K562 (cell line): ENCODE measurements around the gene MYO1E. TPM values are rescaled to one million over a fixed set of nuclear protein-coding genes. Genes with fewer than 3 reads are reported as not detected.

Experiments used
- BCOR ChIP-seq: fragments of 450-650 bp; IDR thresholded peaks from 2 replicates; pipeline ENCODE4 v1.6.1; 2016
- CREM ChIP-seq: IDR thresholded peaks from 2 replicates; pipeline ENCODE4 v1.6.1; 2014; ENCODE audit warnings: antibody characterized with exemption, low read depth
- ELK3 ChIP-seq: fragments of 450-650 bp; formaldehyde crosslinking; IDR thresholded peaks from 2 replicates; pipeline ENCODE4 v1.4.0; 2020; ENCODE audit warnings: mild to moderate bottlenecking
- FOS ChIP-seq: IDR thresholded peaks from 3 replicates; pipeline ENCODE4 v1.6.1; 2011; ENCODE audit not compliant: insufficient read length; ENCODE audit errors: extremely low read depth
- HSF4 ChIP-seq: fragments of 250-450 bp; sonication (Bioruptor Pico); IDR thresholded peaks from 2 replicates; pipeline ENCODE4 v2.1.2; 2022; ENCODE audit warnings: mild to moderate bottlenecking, moderate library complexity, borderline replicate concordance
- KAT2B ChIP-seq: IDR thresholded peaks from one replicate; pipeline ENCODE4 v1.6.1; 2012; ENCODE audit warnings: low read depth, mild to moderate bottlenecking, control low read depth, inconsistent platforms, low read length, moderate library complexity
- MITF ChIP-seq: IDR thresholded peaks from 2 replicates; pipeline ENCODE4 v1.6.1; 2014; ENCODE audit warnings: antibody characterized with exemption
- MYBL2 ChIP-seq, 2 experiments: fragments of 450-650 bp in 1 of 2; sonication (generic) in 1 of 2; formaldehyde crosslinking in 1 of 2; IDR thresholded peaks; 2 replicates each; pipeline versions ENCODE4 v1.6.1 to v1.8.1; 2017 to 2022; ENCODE audit warnings: borderline replicate concordance in 1 of 2, inconsistent platforms in 1 of 2, low read depth in 1 of 2, mild to moderate bottlenecking in 1 of 2, missing genetic modification reagents in 1 of 2, moderate library complexity in 1 of 2
- STAT5B ChIP-seq: fragments of 250-450 bp; sonication (Bioruptor Pico); IDR thresholded peaks from 2 replicates; pipeline ENCODE4 v1.8.0; 2021; ENCODE audit warnings: mild to moderate bottlenecking, inconsistent platforms
- THAP7 ChIP-seq: fragments of 250-450 bp; sonication (Bioruptor Pico); IDR thresholded peaks from 2 replicates; pipeline ENCODE4 v1.5.0; 2021
- ZC3H11A ChIP-seq: IDR thresholded peaks from 2 replicates; pipeline ENCODE4 v1.6.1; 2012; ENCODE audit warnings: low read depth, low read length, improper control_type of control experiment
- ZNF175 ChIP-seq: fragments of 200-800 bp; sonication (Bioruptor generic); IDR thresholded peaks from 2 replicates; pipeline ENCODE4 v1.6.1; 2016; ENCODE audit warnings: low read depth, mild to moderate bottlenecking, missing genetic modification characterization, missing compliant biosample characterization
- ZNF431 ChIP-seq: sonication (generic); formaldehyde crosslinking; IDR thresholded peaks from 2 replicates; pipeline ENCODE4 v1.8.0; 2022; ENCODE audit warnings: mild to moderate bottlenecking, missing genetic modification reagents
- polyA plus RNA-seq, 8 experiments: library from polyadenylated mRNA; depleted of rRNA in 4 of 8; stranded (reverse) in 5 of 8; unstranded in 3 of 8; fragments of >200 nt; fragmentation: Nextera tagmentation in 2 of 8; fragmentation: Illumina TruSeq in 1 of 8; extraction: Ambion mirVana in 2 of 8; extraction: Trizol in 1 of 8; gene quantifications; 2 replicates each; pipeline versions ENCODE4 v1.2.1 to v1.2.3, GENCODE V29; 2011 to 2014; ENCODE audit warnings: inconsistent platforms in 1 of 8, missing spikeins in 1 of 8
- total RNA-seq, 7 experiments: library from RNA; depleted of rRNA in 6 of 7; stranded (reverse); fragments of >200 nt in 6 of 7; fragmentation: Illumina TruSeq in 2 of 7; extraction: Trizol in 2 of 7; gene quantifications; 2 replicates each; pipeline versions ENCODE4 v1.2.1 to v1.2.3, GENCODE V29; 2011 to 2021; ENCODE audit warnings: low replicate concordance in 1 of 7

Gene MYO1E
- total and polyA plus RNA-seq, 9 of the 15 experiments (the other 6 are each of a cell fraction or from before 2014, with no cell fraction given): under 0.01 to 0.44 (median 0.01) TPM; not detected in 6

GRCh38 chr15:59394166-59394661 is 21.5 kb upstream of the MYO1E start (continued):
- no peak for TF ChIP-seq THAP7 (CRISPR knock-in tag)
- TF ChIP-seq MYBL2 (IDR thresholded peaks at IDR 0.05; ENCODE audit: low read depth): no peak
- TF ChIP-seq MYBL2 (CRISPR knock-in tag; IDR thresholded peaks at IDR 0.05; ENCODE audit: borderline replicate concordance): no peak
- TF ChIP-seq CREM: no peak
- TF ChIP-seq ZNF175 (CRISPR knock-in tag): no peak
- TF ChIP-seq KAT2B: no peak
- no peak for TF ChIP-seq STAT5B (CRISPR knock-in tag)
- TF ChIP-seq ZNF431: no peak
- no peak for TF ChIP-seq ELK3
- TF ChIP-seq FOS: no peak
- no peak for TF ChIP-seq HSF4 (CRISPR knock-in tag)
- no peak for TF ChIP-seq ZC3H11A
- TF ChIP-seq BCOR: no peak
- TF ChIP-seq MITF: no peak
